Neuron (in vitro differentiated cells): Measurements from ENCODE around the gene YBEY.
"Not testable (repeated sequence)": the region's sequence is repeated elsewhere in the genome, so short reads cannot be mapped to it uniquely, and the experiment has no call there.

Source experiments
- H2AFZ ChIP-seq: one replicate; pipeline ENCODE4 v1.6.1; 2013; ENCODE audit warnings: low read depth, mild to moderate bottlenecking, inconsistent platforms, low read length, moderate library complexity
- H3K27me3 ChIP-seq: one replicate; pipeline ENCODE4 v1.6.1; 2013; ENCODE audit warnings: low read length; ENCODE audit not compliant: insufficient read depth
- H3K36me3 ChIP-seq: one replicate; pipeline ENCODE4 v1.6.1; 2013; ENCODE audit warnings: low read length; ENCODE audit not compliant: insufficient read depth
- H3K4me1 ChIP-seq: one replicate; pipeline ENCODE4 v1.6.1; 2013; ENCODE audit warnings: low read length; ENCODE audit not compliant: insufficient read depth
- H3K4me3 ChIP-seq: 2 replicates; pipeline ENCODE4 v1.5.1; 2013; ENCODE audit warnings: mild to moderate bottlenecking, low read length, moderate library complexity
- H3K9me3 ChIP-seq: one replicate; pipeline ENCODE4 v1.6.1; 2013; ENCODE audit warnings: low read length

The YBEY gene

GRCh38 chr21:46297338-46298271 lies 11.5 kb downstream of the YBEY start:
- Histone ChIP-seq H3K9me3 (peaks cover 2% of the 10 kb centered on the region), H3K4me1 (peaks cover 3% of the 10 kb centered on the region), H3K36me3 (peaks cover 30% of the 10 kb centered on the region), H3K4me3 (no peak overlapping the region), H3K27me3 (no peaks in the 10 kb centered on the region), H2AFZ (no peak overlapping the region)

- Histone ChIP-seq H3K36me3 (peaks cover 27% of the 10 kb centered on the region), H2AFZ (no peak overlapping the region), H3K27me3 (no peaks in the 10 kb centered on the region), H3K4me1 (peaks cover 3% of the 10 kb centered on the region), H3K9me3 (no peaks in the 10 kb centered on the region), H3K4me3 (no peak overlapping the region)
Measured at GRCh38 chr21:46299167-46299566, 13.0 kb downstream of the YBEY start.

- Histone ChIP-seq H3K4me3 (no peak overlapping the region), H3K4me1 (no peaks in the 10 kb centered on the region), H2AFZ (no peak overlapping the region), H3K27me3 (no peaks in the 10 kb centered on the region), H3K36me3 (peaks cover 38% of the 10 kb centered on the region), H3K9me3 (no peaks in the 10 kb centered on the region)
Measured at GRCh38 chr21:46301759-46302158, 15.6 kb downstream of the YBEY start.

GRCh38 chr21:46304437-46304836 lies 18.3 kb downstream of the YBEY start:
- no peak overlapping the region for H2AFZ ChIP-seq
- H3K36me3 ChIP-seq: peaks cover 48% of the 10 kb centered on the region
- H3K27me3 ChIP-seq: no peaks in the 10 kb centered on the region
- H3K4me3 ChIP-seq: no peak overlapping the region
- no peaks in the 10 kb centered on the region for H3K9me3 ChIP-seq
- no peaks in the 10 kb centered on the region for H3K4me1 ChIP-seq

GRCh38 chr21:46304955-46305354 lies 18.8 kb downstream of the YBEY start:
- H2AFZ ChIP-seq: no peak overlapping the region
- H3K36me3 ChIP-seq: peaks cover 46% of the 10 kb centered on the region
- no peaks in the 10 kb centered on the region for H3K4me1 ChIP-seq
- H3K27me3 ChIP-seq: no peaks in the 10 kb centered on the region
- no peak overlapping the region for H3K4me3 ChIP-seq
- no peaks in the 10 kb centered on the region for H3K9me3 ChIP-seq

GRCh38 chr21:46307625-46308024 lies 21.5 kb downstream of the YBEY start:
- H3K27me3 ChIP-seq: no peaks in the 10 kb centered on the region
- no peaks in the 10 kb centered on the region for H3K9me3 ChIP-seq
- no peaks in the 10 kb centered on the region for H3K4me1 ChIP-seq
- peaks cover 40% of the 10 kb centered on the region for H3K36me3 ChIP-seq
- H3K4me3 ChIP-seq: no peak overlapping the region
- no peak overlapping the region for H2AFZ ChIP-seq

GRCh38 chr21:46308431-46308830 lies 22.3 kb downstream of the YBEY start:
- Histone ChIP-seq H3K36me3 (peaks cover 48% of the 10 kb centered on the region), H3K4me3 (no peak overlapping the region), H3K4me1 (no peaks in the 10 kb centered on the region), H3K27me3 (no peaks in the 10 kb centered on the region), H3K9me3 (no peaks in the 10 kb centered on the region), H2AFZ (no peak overlapping the region)

GRCh38 chr21:46310260-46310659 lies 24.1 kb downstream of the YBEY start:
- H2AFZ ChIP-seq, H3K9me3 ChIP-seq, H3K4me1 ChIP-seq, H3K4me3 ChIP-seq, H3K27me3 ChIP-seq: not testable (repeated sequence)
- H3K36me3 ChIP-seq: peaks cover 50% of the 10 kb centered on the region

GRCh38 chr21:46311568-46311967 lies 25.4 kb downstream of the YBEY start:
- Histone ChIP-seq H2AFZ (no peak overlapping the region), H3K36me3 (peaks cover 51% of the 10 kb centered on the region), H3K9me3 (no peaks in the 10 kb centered on the region), H3K27me3 (no peaks in the 10 kb centered on the region), H3K4me1 (no peaks in the 10 kb centered on the region), H3K4me3 (no peak overlapping the region)

GRCh38 chr21:46312949-46313348 lies 26.8 kb downstream of the YBEY start:
- Histone ChIP-seq H3K27me3 (no peaks in the 10 kb centered on the region), H3K36me3 (peaks cover 44% of the 10 kb centered on the region), H3K4me3 (no peak overlapping the region), H3K9me3 (no peaks in the 10 kb centered on the region), H2AFZ (no peak overlapping the region), H3K4me1 (no peaks in the 10 kb centered on the region)

GRCh38 chr21:46314441-46315020 lies 28.4 kb downstream of the YBEY start:
- H3K9me3 ChIP-seq: no peaks in the 10 kb centered on the region
- H3K4me3 ChIP-seq: no peak overlapping the region
- H3K4me1 ChIP-seq: no peaks in the 10 kb centered on the region
- no peaks in the 10 kb centered on the region for H3K27me3 ChIP-seq
- H3K36me3 ChIP-seq: peaks cover 33% of the 10 kb centered on the region
- H2AFZ ChIP-seq: no peak overlapping the region

- Histone ChIP-seq H3K4me1 (peaks cover 14% of the 10 kb centered on the region), H3K27me3 (no peaks in the 10 kb centered on the region), H3K4me3 (no peak overlapping the region), H3K9me3 (no peaks in the 10 kb centered on the region), H3K36me3 (peaks cover 36% of the 10 kb centered on the region), H2AFZ (no peak overlapping the region)
Measured at GRCh38 chr21:46316708-46317324, 30.7 kb downstream of the YBEY start.

- Histone ChIP-seq H3K9me3 (no peaks in the 10 kb centered on the region), H3K36me3 (peaks cover 33% of the 10 kb centered on the region), H3K4me1 (peaks cover 24% of the 10 kb centered on the region), H3K27me3 (no peaks in the 10 kb centered on the region), H2AFZ (no peak overlapping the region), H3K4me3 (no peak overlapping the region)
Measured at GRCh38 chr21:46317710-46318463, 31.7 kb downstream of the YBEY start.
